Adrenal gland (tissue), 5 donors: Measurements from ENCODE around the gene SLC25A44.

Experiments used
- POLR2A ChIP-seq, 2 donors: fragments of 450-650 bp; IDR thresholded peaks; one replicate each; pipeline ENCODE4 v1.6.1; 2017; ENCODE audit warnings: antibody characterized with exemption in 2 of 2, mild to moderate bottlenecking in 2 of 2, moderate library complexity in 1 of 2
- TF ChIP-seq, protein P1 (sequence below), 6 experiments: fragments of 450-650 bp in 4 of 6; fragments of 200-600 bp in 2 of 6; sonication (generic) in 1 of 6; IDR thresholded peaks; 1 replicate in 5 of 6; 2 replicates in 1 of 6; pipeline versions ENCODE4 v1.5.1 to v1.8.0; 2016 to 2021; ENCODE audit warnings: antibody characterized with exemption in 6 of 6, mild to moderate bottlenecking in 2 of 6, moderate library complexity in 1 of 6
- donor health status: DM: no; HTN: no; CAD: no.

GRCh38 chr1:156238248-156238647, 44.3 kb downstream of the SLC25A44 start:
- TF ChIP-seq POLR2A (IDR thresholded peaks at IDR 0.05): no peak
- TF ChIP-seq, protein P1, sequence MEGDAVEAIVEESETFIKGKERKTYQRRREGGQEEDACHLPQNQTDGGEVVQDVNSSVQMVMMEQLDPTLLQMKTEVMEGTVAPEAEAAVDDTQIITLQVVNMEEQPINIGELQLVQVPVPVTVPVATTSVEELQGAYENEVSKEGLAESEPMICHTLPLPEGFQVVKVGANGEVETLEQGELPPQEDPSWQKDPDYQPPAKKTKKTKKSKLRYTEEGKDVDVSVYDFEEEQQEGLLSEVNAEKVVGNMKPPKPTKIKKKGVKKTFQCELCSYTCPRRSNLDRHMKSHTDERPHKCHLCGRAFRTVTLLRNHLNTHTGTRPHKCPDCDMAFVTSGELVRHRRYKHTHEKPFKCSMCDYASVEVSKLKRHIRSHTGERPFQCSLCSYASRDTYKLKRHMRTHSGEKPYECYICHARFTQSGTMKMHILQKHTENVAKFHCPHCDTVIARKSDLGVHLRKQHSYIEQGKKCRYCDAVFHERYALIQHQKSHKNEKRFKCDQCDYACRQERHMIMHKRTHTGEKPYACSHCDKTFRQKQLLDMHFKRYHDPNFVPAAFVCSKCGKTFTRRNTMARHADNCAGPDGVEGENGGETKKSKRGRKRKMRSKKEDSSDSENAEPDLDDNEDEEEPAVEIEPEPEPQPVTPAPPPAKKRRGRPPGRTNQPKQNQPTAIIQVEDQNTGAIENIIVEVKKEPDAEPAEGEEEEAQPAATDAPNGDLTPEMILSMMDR (IDR thresholded peaks at IDR 0.05): no peak
